Suprapubic skin (tissue), 4 donors: ENCODE data around the gene KLK14. TPM values are rescaled to one million over a fixed set of nuclear protein-coding genes. Genes with fewer than 3 reads are reported as not detected.
A peak's percentile ranks its signal among the peaks of the same experiment; 100 is the strongest.

Experiments used
- DNase-seq, 2 donors: peaks; one replicate each; pipeline ENCODE4 v3.0.0-alpha.2; 2019; ENCODE audit warnings: low spot score in 2 of 2
- H3K27ac ChIP-seq: fragments of 200-600 bp; sonication (generic); one replicate; pipeline ENCODE4 v1.5.1; 2019
- H3K27me3 ChIP-seq: fragments of 200-600 bp; sonication (generic); one replicate; pipeline ENCODE4 v1.5.1; 2019
- H3K36me3 ChIP-seq: fragments of 200-600 bp; sonication (generic); one replicate; pipeline ENCODE4 v1.5.1; 2019
- H3K4me1 ChIP-seq: fragments of 200-600 bp; sonication (generic); one replicate; pipeline ENCODE4 v1.5.1; 2019
- H3K4me3 ChIP-seq: fragments of 200-600 bp; sonication (generic); one replicate; pipeline ENCODE4 v1.5.1; 2019; ENCODE audit warnings: mild to moderate bottlenecking
- H3K9me3 ChIP-seq: fragments of 200-600 bp; sonication (generic); one replicate; pipeline ENCODE4 v1.5.1; 2019
- EP300 ChIP-seq: sonication (generic); formaldehyde crosslinking; IDR thresholded peaks from one replicate; pipeline ENCODE4 v1.6.1; 2017; ENCODE audit warnings: antibody characterized with exemption
- POLR2A ChIP-seq, 2 donors: fragments of 450-650 bp; IDR thresholded peaks; one replicate each; pipeline ENCODE4 v1.6.1; 2017; ENCODE audit warnings: antibody characterized with exemption in 2 of 2, mild to moderate bottlenecking in 2 of 2, moderate library complexity in 2 of 2
- POLR2AphosphoS5 ChIP-seq, 3 donors: sonication (generic); formaldehyde crosslinking; IDR thresholded peaks; one replicate each; pipeline ENCODE4 v1.6.1; 2017; ENCODE audit warnings: antibody characterized with exemption in 3 of 3
- WGBS: methylation state at CpG from one replicate; pipeline ENCODE4 v1.1.5; 2018; 5-methylcytosine and 5-hydroxymethylcytosine counted together
- total RNA-seq, 4 donors: library from RNA; depleted of rRNA; stranded (reverse); fragments of >200 nt; gene quantifications; one replicate each; pipeline ENCODE4 v1.1.0, GENCODE V29; 2016
- TF ChIP-seq, protein P1 (sequence below), 2 donors: fragments of 200-600 bp in 1 of 2; fragments of 450-650 bp in 1 of 2; sonication (generic) in 1 of 2; IDR thresholded peaks; one replicate each; pipeline ENCODE4 v1.5.1; 2016 to 2019; ENCODE audit warnings: antibody characterized with exemption in 2 of 2, mild to moderate bottlenecking in 1 of 2, moderate library complexity in 1 of 2

The KLK14 gene
- total RNA-seq, 4 donors from 2014 or later, result 3.8 to 22.8 (median 5.2) TPM

DNA sequence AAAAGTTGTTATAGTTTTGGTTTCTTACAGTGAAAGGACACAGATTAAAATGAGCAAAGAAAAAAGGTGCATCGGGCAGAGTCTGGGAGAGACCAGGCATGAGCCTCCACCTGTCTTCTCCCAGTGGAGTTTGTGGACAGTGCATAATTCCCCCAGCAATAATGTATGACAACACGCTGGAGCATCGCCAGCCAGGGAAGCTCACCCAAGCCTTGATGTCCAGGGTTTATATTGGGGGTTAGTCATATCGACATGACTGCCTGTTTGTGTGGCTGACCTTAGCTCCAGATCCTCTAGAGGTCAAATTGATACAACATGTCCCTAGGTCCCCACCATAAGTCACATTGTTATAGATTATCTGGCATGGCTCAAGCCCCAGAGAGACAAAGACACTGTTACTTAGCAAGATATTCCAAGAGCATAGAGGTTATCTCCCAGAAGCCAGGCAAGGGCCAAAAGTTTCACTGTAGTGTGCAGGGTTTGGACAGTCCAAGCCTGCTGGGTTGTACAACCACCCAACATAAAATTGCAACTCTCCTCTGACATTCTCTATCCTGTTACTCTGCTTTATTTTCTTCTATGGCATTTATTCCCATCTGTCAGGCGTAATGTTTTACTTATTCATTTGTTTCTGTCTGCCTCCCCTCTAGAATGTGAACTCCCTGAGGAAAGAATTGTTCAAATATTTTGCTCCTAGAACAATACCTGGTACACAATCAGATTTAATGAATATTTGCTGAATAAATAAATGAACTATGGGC is 12.2 kb downstream of the KLK14 start:
- TF ChIP-seq POLR2A (IDR thresholded peaks at IDR 0.05) (no peak), POLR2AphosphoS5 (IDR thresholded peaks at IDR 0.05) (no peak), EP300 (no peak)
- TF ChIP-seq, protein P1, sequence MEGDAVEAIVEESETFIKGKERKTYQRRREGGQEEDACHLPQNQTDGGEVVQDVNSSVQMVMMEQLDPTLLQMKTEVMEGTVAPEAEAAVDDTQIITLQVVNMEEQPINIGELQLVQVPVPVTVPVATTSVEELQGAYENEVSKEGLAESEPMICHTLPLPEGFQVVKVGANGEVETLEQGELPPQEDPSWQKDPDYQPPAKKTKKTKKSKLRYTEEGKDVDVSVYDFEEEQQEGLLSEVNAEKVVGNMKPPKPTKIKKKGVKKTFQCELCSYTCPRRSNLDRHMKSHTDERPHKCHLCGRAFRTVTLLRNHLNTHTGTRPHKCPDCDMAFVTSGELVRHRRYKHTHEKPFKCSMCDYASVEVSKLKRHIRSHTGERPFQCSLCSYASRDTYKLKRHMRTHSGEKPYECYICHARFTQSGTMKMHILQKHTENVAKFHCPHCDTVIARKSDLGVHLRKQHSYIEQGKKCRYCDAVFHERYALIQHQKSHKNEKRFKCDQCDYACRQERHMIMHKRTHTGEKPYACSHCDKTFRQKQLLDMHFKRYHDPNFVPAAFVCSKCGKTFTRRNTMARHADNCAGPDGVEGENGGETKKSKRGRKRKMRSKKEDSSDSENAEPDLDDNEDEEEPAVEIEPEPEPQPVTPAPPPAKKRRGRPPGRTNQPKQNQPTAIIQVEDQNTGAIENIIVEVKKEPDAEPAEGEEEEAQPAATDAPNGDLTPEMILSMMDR (IDR thresholded peaks at IDR 0.05), result no peak
- WGBS, result 76% methylated on average over 5 of the region's 5 CpGs
- Histone ChIP-seq H3K9me3 (no peaks in the 10 kb centered on the region), H3K36me3 (no peaks in the 10 kb centered on the region), H3K4me1 (peaks cover 48% of the 10 kb centered on the region), H3K4me3 (no peak overlapping the region), H3K27ac (peak overlapping the region; percentile 24), H3K27me3 (peaks cover 8% of the 10 kb centered on the region)
- no peak for DNase-seq

DNA sequence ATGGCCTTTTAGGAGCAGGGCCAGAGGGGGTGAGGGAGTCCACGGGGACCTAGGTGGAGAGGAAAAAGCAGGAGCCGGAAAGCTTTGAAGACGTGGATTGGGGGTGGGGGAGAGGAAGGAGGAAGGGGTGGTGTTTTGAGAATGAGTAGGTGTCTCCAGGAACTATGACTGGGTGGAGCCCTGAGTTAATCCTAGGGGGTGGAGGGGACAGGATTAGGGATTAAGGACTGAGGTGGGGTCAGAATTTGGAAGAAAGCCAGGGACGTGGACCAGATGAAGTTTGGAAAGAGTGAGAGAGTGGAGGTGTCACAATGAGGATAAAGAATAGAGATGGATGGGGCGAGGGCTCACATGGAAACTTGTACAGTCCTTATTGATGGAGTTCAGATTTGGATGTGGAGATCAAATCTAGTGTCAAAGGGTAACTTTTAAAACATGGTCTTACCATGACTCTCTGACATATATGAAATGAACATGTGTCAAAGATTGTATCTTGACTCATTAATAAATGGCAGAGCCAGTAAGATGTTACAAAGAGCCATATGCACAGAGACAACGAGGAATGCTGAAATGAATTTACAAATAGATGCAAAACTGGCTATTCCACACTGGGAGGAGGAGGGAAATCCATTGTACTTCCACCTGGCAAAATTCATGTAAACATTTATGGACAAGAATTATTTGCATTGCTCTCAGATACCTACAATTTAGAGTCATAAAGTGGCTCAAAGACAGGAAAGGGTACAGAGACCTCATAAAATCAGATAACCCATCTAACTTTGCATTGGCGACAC is 16.1 kb downstream of the KLK14 start:
- Histone ChIP-seq H3K36me3 (no peaks in the 10 kb centered on the region), H3K27me3 (peaks cover 29% of the 10 kb centered on the region), H3K4me1 (peaks cover 64% of the 10 kb centered on the region), H3K27ac (no peak overlapping the region), H3K9me3 (no peaks in the 10 kb centered on the region), H3K4me3 (no peak overlapping the region)
- 60% methylated on average over 7 of the region's 7 CpGs for WGBS
- DNase-seq, result no peak
- TF ChIP-seq POLR2A (IDR thresholded peaks at IDR 0.05), result no peak
- TF ChIP-seq EP300, result no peak
- no peak for TF ChIP-seq POLR2AphosphoS5 (IDR thresholded peaks at IDR 0.05)
- TF ChIP-seq, protein P1 (IDR thresholded peaks at IDR 0.05), result no peak

DNA sequence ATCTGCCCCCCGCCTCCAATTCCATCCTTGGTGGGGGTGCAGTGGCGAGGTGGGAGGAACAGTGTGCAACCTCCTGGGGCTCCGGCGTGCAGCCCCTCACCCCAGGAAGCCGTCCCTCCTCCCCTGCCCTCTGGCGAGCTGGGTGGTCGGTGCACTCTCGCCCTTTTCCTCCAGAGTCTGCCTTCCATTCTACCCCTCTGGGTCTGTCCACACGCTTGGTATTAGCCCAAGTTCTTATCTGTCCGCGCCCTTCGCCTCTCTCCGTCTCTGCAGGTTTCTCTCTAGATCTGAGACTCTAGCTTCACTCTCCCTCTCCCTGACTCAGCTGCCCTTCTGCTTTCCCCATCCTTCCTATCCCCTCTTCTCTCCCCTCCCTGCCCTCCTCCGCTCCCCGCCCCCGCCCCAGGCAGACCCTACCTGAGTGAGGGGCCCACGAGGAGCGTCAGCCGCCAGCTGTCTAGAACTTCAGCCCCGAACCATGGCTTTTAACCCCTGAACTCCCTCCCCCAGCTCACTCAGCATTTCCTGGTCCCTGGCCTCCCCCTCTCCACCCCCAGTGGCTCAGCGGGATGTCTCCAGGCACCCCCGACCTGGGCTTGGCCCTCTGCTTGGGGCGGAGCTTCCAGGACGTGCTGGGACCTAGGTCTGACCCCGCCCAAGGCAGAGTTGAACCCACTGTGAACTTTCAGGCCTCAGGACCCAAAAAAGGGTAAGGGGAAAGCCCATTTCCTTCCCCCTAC is 17.3 kb downstream of the KLK14 start:
- 9% methylated on average over 25 of the region's 25 CpGs for WGBS
- H3K9me3 ChIP-seq, result no peaks in the 10 kb centered on the region
- TF ChIP-seq EP300 (no peak), POLR2A (IDR thresholded peaks at IDR 0.05) (no peak), POLR2AphosphoS5 (IDR thresholded peaks at IDR 0.05) (no peak)
- TF ChIP-seq, protein P1 (IDR thresholded peaks at IDR 0.05), result no peak
- H3K4me3 ChIP-seq, result peak overlapping the region; percentile 40
- peaks cover 54% of the 10 kb centered on the region for H3K4me1 ChIP-seq
- H3K36me3 ChIP-seq, result no peaks in the 10 kb centered on the region
- H3K27ac ChIP-seq, result peak overlapping the region; percentile 62
- H3K27me3 ChIP-seq, result peaks cover 32% of the 10 kb centered on the region
- DNase-seq, result no peak

DNA sequence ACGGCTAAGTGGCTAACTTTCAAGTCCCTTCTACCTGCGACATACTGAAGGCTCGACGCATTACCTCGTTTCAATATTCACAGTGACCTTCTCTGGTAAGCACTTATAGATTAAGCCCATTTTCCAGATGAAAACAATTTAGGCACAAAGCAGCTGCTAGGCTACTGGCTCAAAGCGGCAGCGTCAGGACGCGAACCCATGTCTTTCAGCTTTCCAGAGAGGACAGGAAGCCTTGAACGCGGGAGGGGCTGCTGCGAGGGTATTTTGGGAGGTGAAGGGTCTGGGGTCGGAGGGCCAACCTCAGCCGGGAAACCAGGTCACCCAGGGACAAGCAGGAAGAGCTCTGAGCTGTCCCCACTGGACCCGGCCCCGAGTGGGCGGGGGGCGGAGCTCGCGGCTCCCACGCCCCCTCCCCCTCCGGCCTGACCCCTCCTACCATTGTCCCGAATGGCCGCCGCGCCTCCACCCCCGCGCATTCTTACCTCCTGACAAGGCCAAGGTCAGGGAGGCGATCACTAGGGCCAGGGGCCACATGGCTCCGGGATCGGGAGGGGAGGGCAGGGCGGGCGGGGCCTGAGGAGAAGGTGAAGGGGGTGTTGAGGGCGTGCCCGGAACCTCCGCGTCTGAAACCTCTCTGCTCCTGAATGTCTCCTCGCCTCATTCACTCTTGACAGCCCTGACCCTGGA is 18.0 kb downstream of the KLK14 start, which contains the start of gene KLK13:
KLK13 (minus strand) TSS at position 559 of the 687 bp plus-strand sequence; CDS start at position 534, 25 bp downstream.
- no peak for DNase-seq
- Histone ChIP-seq H3K36me3 (no peaks in the 10 kb centered on the region), H3K9me3 (no peaks in the 10 kb centered on the region), H3K4me3 (peak within 1 kb of the TSS; percentile 40), H3K4me1 (peaks cover 46% of the 10 kb centered on the region), H3K27ac (peak within 1 kb of the TSS; percentile 62), H3K27me3 (peaks cover 34% of the 10 kb centered on the region)
- WGBS, result 40% methylated on average over 12 of the region's 38 CpGs
- TF ChIP-seq, protein P1 (IDR thresholded peaks at IDR 0.05), result no peak
- TF ChIP-seq POLR2AphosphoS5 (IDR thresholded peaks at IDR 0.05) (no peak), EP300 (no peak), POLR2A (IDR thresholded peaks at IDR 0.05) (no peak)
